Stimulated activated CD8-positive, alpha-beta memory T cell treated with anti-CD3 and anti-CD28 coated beads, Interleukin-12 subunit alpha, Interleukin-12 subunit beta, amount 100 ng/mL, for 4 hours (primary cell): Measurements from ENCODE around the gene DOK6.
"Not testable (repeated sequence)": the region's sequence is repeated elsewhere in the genome, so short reads cannot be mapped to it uniquely, and the experiment has no call there.

Source experiments
- DNase-seq: peaks from one replicate; pipeline ENCODE4 v3.0.0-alpha.2; 2020; ENCODE audit warnings: low read depth

The DOK6 gene

GRCh38 chr18:69400253-69400975 is at the start of gene DOK6:
Gene DOK6 (plus strand): TSS chr18:69400888.
- DNase-seq: no peak

GRCh38 chr18:69353023-69353422 is 47.7 kb upstream of the DOK6 start:
- DNase-seq: no peak

- no peak for DNase-seq
These were observed 43.1 kb upstream of the DOK6 start for GRCh38 chr18:69357590-69357989.

GRCh38 chr18:69358212-69358895 is 42.3 kb upstream of the DOK6 start:
- no peak for DNase-seq

GRCh38 chr18:69359768-69360167 is 40.9 kb upstream of the DOK6 start:
- not testable (repeated sequence) for DNase-seq

- DNase-seq: no peak
These were observed 35.8 kb upstream of the DOK6 start for GRCh38 chr18:69364930-69365329.

GRCh38 chr18:69365658-69366057 is 35.0 kb upstream of the DOK6 start:
- no peak for DNase-seq

GRCh38 chr18:69367104-69367503 is 33.6 kb upstream of the DOK6 start:
- no peak for DNase-seq

- no peak for DNase-seq
These were observed 29.0 kb upstream of the DOK6 start for GRCh38 chr18:69371729-69372128.

- no peak for DNase-seq
These were observed 20.4 kb upstream of the DOK6 start for GRCh38 chr18:69380324-69380723.

GRCh38 chr18:69383186-69383585 is 17.5 kb upstream of the DOK6 start:
- DNase-seq: no peak

- DNase-seq: no peak
These were observed 13.5 kb upstream of the DOK6 start for GRCh38 chr18:69387186-69387585.

- DNase-seq: no peak
These were observed 12.5 kb upstream of the DOK6 start for GRCh38 chr18:69388222-69388621.

- DNase-seq: no peak
These were observed 3.6 kb upstream of the DOK6 start for GRCh38 chr18:69397096-69397495.

GRCh38 chr18:69399253-69399652 is 1.4 kb upstream of the DOK6 start:
- DNase-seq: no peak

- no peak for DNase-seq
These were observed 213 bp downstream of the DOK6 start for GRCh38 chr18:69400976-69401225.

- no peak for DNase-seq
These were observed 711 bp downstream of the DOK6 start for GRCh38 chr18:69401226-69401971.

GRCh38 chr18:69401972-69402532 is 1.4 kb downstream of the DOK6 start:
- DNase-seq: no peak

- no peak for DNase-seq
These were observed 1.9 kb downstream of the DOK6 start for GRCh38 chr18:69402533-69402989.

GRCh38 chr18:69408522-69408921 is 7.8 kb downstream of the DOK6 start:
- no peak for DNase-seq

- no peak for DNase-seq
These were observed 10.5 kb downstream of the DOK6 start for GRCh38 chr18:69411199-69411598.

GRCh38 chr18:69414184-69414583 is 13.5 kb downstream of the DOK6 start:
- no peak for DNase-seq

GRCh38 chr18:69432847-69433246 is 32.2 kb downstream of the DOK6 start:
- no peak for DNase-seq
